Skin of body (tissue), 2 donors: ENCODE results near the gene DDX39B. TPM values are rescaled to one million over a fixed set of nuclear protein-coding genes. Genes with fewer than 3 reads are reported as not detected.
"Not testable (repeated sequence)": the region's sequence is repeated elsewhere in the genome, so short reads cannot be mapped to it uniquely, and the experiment has no call there.

ENCODE experiments used
- DNase-seq: peaks from one replicate; lab custom pipeline; 2025; lab: John Stamatoyannopoulos, UW
- total RNA-seq: library from RNA; depleted of rRNA; stranded (reverse); fragments of >200 nt; gene quantifications from one replicate; pipeline ENCODE4 v1.2.3, GENCODE V29; 2014

DDX39B gene
- total RNA-seq, 1 donor from 2014 or later = 267 TPM

DNA sequence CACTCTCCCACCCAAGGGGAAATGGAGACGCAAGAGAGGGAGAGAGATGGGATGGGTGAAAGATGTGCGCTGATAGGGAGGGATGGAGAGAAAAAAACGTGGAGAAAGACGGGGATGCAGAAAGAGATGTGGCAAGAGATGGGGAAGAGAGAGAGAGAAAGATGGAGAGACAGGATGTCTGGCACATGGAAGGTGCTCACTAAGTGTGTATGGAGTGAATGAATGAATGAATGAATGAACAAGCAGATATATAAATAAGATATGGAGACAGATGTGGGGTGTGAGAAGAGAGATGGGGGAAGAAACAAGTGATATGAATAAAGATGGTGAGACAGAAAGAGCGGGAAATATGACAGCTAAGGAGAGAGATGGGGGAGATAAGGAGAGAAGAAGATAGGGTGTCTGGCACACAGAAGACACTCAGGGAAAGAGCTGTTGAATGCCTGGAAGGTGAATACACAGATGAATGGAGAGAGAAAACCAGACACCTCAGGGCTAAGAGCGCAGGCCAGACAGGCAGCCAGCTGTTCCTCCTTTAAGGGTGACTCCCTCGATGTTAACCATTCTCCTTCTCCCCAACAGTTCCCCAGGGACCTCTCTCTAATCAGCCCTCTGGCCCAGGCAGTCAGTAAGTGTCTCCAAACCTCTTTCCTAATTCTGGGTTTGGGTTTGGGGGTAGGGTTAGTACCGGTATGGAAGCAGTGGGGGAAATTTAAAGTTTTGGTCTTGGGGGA lies 34.3 kb upstream of the DDX39B start:
- DNase-seq = no peak

DNA sequence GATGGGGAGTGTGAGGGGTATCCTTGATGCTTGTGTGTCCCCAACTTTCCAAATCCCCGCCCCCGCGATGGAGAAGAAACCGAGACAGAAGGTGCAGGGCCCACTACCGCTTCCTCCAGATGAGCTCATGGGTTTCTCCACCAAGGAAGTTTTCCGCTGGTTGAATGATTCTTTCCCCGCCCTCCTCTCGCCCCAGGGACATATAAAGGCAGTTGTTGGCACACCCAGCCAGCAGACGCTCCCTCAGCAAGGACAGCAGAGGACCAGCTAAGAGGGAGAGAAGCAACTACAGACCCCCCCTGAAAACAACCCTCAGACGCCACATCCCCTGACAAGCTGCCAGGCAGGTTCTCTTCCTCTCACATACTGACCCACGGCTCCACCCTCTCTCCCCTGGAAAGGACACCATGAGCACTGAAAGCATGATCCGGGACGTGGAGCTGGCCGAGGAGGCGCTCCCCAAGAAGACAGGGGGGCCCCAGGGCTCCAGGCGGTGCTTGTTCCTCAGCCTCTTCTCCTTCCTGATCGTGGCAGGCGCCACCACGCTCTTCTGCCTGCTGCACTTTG lies 33.6 kb upstream of the DDX39B start, which contains the start of gene TNF:
Gene TNF (plus strand): TSS at position 231 of the 567 bp plus-strand sequence. CDS start 177 bp downstream, at position 408.
- peak; percentile 13 for DNase-seq

DNA sequence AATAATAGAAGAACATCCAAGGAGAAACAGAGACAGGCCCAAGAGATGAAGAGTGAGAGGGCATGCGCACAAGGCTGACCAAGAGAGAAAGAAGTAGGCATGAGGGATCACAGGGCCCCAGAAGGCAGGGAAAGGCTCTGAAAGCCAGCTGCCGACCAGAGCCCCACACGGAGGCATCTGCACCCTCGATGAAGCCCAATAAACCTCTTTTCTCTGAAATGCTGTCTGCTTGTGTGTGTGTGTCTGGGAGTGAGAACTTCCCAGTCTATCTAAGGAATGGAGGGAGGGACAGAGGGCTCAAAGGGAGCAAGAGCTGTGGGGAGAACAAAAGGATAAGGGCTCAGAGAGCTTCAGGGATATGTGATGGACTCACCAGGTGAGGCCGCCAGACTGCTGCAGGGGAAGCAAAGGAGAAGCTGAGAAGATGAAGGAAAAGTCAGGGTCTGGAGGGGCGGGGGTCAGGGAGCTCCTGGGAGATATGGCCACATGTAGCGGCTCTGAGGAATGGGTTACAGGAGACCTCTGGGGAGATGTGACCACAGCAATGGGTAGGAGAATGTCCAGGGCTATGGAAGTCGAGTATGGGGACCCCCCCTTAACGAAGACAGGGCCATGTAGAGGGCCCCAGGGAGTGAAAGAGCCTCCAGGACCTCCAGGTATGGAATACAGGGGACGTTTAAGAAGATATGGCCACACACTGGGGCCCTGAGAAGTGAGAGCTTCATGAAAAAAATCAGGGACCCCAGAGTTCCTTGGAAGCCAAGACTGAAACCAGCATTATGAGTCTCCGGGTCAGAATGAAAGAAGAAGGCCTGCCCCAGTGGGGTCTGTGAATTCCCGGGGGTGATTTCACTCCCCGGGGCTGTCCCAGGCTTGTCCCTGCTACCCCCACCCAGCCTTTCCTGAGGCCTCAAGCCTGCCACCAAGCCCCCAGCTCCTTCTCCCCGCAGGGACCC lies 32.6 kb upstream of the DDX39B start:
- no peak for DNase-seq

DNA sequence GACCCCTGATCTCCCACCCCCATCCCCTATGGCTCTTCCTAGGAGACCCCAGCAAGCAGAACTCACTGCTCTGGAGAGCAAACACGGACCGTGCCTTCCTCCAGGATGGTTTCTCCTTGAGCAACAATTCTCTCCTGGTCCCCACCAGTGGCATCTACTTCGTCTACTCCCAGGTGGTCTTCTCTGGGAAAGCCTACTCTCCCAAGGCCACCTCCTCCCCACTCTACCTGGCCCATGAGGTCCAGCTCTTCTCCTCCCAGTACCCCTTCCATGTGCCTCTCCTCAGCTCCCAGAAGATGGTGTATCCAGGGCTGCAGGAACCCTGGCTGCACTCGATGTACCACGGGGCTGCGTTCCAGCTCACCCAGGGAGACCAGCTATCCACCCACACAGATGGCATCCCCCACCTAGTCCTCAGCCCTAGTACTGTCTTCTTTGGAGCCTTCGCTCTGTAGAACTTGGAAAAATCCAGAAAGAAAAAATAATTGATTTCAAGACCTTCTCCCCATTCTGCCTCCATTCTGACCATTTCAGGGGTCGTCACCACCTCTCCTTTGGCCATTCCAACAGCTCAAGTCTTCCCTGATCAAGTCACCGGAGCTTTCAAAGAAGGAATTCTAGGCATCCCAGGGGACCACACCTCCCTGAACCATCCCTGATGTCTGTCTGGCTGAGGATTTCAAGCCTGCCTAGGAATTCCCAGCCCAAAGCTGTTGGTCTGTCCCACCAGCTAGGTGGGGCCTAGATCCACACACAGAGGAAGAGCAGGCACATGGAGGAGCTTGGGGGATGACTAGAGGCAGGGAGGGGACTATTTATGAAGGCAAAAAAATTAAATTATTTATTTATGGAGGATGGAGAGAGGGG lies 31.7 kb upstream of the DDX39B start:
- DNase-seq = no peak

DNA sequence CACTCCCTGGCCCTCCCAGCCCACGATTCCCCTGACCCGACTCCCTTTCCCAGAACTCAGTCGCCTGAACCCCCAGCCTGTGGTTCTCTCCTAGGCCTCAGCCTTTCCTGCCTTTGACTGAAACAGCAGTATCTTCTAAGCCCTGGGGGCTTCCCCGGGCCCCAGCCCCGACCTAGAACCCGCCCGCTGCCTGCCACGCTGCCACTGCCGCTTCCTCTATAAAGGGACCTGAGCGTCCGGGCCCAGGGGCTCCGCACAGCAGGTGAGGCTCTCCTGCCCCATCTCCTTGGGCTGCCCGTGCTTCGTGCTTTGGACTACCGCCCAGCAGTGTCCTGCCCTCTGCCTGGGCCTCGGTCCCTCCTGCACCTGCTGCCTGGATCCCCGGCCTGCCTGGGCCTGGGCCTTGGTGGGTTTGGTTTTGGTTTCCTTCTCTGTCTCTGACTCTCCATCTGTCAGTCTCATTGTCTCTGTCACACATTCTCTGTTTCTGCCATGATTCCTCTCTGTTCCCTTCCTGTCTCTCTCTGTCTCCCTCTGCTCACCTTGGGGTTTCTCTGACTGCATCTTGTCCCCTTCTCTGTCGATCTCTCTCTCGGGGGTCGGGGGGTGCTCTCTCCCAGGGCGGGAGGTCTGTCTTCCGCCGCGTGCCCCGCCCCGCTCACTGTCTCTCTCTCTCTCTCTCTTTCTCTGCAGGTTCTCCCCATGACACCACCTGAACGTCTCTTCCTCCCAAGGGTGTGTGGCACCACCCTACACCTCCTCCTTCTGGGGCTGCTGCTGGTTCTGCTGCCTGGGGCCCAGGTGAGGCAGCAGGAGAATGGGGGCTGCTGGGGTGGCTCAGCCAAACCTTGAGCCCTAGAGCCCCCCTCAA lies 30.5 kb upstream of the DDX39B start, which contains the start of gene LTA:
Gene LTA (plus strand): TSS at position 249 of the 871 bp plus-strand sequence. CDS start 454 bp downstream, at position 703.
- DNase-seq = no peak

DNA sequence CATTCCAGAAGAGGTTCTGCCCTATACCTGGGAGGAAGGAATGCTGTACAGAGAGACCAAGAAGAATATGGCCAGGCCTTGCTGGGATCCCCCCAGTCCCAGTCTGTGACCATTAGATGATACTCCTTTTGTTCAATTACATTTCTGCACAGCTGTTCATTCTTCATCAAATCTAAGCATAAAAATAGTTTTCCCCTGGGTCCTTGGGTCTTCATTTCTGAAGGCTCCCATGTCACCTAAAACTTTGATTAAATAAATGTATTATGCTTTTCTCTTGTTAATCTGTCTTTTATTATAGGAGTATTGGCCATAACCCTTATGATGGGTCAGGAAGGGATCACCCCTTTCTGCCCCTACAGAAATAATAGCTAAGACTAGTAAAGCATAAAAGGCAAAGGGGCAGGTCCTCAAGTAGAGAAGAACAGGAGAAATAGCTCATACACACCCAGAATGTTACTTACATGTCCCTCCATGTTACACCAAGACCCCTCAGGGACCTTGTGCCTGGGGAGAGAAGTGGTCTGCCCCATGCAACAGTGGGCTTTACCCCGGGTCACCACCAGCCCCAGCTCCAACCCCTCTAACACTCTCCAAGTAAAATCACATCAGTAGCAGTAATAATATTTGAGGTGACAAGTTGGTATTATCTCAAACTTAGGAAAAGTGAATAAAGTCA lies 28.2 kb upstream of the DDX39B start:
- DNase-seq = no peak

DNA sequence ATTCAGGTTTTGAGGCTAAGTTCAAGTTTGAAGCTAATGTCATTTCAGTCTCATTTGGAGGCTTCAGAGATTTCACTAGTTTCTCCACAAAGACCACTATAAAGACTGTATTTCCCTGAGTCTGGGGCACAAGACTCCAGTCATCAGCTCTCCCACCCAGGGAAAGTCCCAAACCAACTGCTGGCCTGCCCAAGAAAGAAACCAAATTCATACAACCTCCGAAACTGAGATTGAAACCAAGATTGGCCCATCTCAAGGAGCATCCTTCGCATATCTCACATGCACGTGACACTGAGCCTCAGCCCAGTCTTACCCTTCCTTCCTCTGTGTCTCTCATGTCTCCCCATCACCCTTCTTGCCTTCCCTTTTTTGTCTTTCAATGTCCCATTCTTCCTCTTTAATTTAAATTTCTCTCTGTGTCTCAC lies 26.7 kb upstream of the DDX39B start:
- DNase-seq = no peak

DNA sequence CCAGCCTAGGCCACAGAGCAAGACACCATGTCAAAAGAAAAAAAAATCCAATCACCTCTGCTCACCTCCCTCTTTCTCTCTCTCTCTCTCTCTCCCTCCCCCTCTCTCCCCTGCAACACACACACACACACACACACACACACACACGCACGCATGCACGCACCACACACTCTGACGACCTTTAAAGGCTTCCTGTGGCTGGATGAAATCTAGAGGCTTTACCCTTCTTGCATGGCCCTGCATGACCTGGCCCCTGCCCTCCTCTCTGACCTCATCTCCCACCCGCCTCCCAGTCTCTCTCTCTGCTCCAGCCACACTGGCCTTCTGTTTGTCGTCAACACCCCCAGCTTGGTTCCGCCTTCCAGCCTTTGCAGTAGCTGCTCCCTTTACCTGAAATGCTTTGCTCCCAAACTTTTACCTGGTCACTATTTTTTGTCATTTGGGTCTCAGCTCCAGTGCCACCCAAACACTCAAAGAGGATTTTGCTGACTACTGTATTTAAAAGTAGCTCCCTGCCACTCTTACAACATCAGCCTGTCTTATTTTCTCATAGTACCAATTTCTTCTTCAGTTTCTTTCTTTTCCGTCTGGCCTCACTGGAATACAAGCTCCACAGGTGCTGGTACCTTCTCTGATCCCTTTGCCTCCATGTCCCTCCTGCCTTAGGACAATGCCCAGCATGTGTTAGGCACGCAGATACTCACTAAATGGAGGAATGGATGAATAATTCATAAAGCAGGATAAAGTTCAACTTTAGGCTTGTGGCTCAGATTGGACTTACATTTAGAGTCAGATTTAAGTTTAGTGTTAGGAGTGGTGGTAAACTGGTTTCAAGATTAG lies 25.9 kb upstream of the DDX39B start:
- DNase-seq = no peak

DNA sequence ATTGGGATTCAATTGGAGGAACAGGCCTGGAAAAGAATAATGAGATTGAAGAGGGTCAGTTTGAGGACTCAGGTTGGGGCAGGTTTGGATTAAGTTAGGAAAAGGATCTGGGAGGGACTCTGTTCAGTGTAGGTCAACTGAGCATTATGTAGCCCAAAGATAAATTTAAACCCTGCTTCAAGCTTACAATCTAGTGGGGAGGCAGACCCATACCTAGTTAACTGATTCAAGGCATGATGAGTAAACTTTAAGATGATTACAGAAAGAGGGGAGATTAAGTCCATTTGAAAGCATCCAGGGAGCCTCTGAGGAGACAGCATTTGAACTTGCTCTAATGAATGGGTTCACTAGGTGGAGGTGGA lies 18.9 kb upstream of the DDX39B start:
- no peak for DNase-seq

DNA sequence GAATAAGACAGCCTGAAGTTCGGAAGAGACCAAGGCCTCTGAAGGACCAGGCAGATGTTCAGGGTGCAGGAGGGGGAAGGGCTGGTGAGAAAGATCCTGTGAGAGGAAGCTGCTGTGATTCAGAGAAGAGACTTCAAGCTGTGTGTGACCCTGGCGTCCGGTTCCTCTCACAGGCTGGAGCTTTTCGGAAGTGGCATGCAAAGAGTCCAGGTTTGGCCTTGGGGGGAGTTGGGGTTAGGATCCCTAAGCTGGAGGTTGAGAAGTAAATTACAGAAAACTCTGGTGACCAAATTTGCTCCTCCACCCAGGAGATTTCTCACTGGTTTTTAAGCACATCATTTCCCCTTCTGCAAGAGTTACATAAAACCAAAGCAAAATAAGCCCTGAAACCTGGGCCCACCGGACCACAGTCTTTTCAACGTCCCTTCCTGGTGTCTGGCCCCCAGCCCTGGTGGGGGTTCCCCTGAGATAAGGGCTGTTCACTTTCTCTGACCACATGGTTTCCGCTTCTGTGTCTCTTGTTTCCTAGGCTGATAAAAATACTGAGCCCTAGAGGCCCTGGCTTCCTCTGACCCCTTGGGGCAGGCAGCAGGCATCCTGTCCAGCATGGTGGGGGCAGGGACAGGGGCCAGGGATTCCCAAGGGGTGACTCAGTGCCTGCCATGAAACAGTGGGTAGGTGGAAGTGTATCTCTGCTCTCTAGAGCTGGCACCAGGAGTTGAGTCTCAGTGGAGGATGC lies 18.3 kb upstream of the DDX39B start:
- peak; percentile 33 for DNase-seq

DNA sequence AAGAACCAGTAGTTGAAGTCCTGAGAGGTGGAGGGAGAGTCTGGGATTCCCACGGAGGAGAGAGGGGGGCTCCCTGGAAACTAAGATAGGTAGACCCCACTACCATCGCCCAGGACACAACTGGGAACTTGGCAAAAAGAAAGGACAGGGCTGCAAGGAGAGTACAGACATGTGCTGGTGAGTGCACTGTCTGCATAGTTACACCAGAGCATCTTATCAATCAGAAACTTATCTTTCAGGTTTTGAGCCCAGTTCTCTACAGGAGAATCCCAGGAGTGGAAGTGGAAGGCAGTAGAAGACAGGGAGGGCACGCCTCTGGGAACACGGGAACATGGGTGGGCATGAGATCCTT lies 17.8 kb upstream of the DDX39B start:
- no peak for DNase-seq

DNA sequence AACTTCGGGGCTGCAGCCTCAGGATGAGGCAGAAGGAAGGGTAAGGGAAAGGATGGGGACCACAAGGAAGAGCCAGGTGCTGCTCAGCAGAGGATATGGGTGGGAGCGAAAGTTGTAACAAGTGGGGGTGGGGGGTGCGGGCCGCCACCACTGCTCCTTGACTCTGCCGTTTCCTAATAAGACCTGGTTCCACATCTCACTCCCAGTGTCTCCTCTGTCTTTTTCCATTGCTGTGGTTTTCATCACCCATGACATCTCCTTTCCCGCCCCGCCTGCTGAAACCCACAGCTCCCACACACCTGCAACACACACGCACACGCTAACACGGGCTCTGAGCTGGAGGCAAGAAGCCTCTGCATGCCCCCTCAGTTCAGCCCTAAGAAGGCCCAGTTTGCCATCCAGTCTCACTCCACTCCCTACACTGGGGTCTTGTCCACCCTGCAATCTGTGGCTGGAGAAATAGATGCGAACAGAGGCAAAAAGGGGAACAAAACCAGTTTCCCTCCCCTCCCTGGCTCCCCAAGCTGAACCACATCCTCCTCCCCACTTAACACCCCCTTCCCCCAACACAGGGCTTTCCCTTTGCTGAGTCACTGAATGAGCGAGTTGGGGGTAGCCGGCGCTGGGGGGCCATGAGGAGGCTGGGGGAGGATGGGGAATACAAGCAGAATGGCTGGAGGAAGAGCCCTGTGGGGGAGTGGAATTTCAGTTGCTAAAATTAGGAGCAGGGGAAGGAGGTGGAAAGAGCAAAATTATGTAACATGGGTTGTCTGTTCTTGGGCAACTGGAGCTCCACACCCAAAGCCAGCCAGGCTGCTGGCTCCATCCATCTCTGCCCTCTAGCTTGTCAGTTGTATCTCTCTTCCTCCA lies 17.1 kb upstream of the DDX39B start:
- DNase-seq = no peak

DNA sequence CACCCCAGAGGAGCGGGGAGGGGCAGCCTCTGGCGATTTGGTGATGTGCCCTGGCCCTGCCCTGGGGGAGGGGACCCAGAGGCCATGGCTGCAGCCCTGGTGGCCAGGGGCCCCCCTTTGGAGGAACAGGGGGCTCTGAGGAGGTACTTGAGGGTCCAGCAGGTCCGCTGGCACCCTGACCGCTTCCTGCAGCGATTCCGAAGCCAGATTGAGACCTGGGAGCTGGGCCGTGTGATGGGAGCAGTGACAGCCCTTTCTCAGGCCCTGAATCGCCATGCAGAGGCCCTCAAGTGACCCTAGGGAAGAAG lies 16.5 kb upstream of the DDX39B start:
- no peak for DNase-seq

DNA sequence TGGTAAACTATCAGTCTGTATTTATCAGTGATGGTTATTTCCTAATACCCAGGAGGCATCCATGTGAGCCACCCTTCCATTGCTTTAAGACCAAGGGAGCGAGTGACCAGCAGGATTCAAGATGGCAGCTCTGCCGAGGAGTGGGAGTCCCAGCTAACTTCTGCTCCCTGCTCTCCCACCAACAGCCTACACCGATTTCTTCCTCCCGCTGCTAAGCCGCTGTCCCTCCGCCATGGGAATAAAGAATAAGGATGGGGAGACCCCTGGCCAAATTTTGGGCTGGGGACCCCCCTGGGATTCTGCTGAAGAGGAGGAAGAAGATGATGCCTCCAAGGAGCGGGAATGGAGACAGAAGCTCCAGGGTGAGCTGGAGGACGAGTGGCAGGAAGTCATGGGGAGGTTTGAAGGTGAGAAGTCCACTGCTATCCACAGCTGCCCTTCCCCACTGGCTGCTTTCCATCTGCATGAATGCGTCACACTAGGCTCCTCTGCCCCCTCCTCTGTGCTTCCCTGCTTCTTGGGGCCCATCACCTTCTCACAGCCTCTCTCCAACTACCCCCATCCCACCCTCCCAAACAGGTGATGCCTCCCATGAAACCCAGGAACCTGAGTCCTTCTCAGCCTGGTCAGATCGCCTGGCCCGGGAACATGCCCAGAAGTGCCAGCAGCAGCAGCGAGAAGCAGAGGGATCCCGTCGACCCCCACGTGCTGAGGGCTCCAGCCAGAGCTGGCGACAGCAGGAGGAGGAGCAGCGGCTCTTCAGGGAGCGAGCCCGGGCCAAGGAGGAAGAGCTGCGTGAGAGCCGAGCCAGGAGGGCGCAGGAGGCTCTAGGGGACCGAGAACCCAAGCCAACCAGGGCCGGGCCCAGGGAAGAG lies 15.9 kb upstream of the DDX39B start:
- no peak for DNase-seq

DNA sequence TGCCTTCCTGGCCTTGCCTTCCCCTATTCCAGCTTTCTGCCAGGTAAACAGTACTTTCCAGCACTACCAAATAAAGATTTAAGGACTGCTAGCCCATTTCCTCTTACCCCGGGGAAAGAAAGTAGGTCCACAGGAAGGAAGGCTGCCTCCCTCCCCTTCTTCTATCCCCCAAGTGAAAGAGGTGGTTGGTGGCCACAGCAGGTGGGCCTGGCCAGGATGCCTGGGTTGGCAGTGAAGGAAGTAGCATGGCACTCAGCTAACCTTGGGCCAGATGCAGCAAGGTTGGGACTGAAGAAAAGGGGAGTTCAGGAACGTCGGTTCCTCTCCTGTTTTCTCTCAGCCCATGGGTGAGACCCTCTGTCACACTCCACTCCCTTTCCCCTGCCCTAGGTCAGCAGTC lies 14.5 kb upstream of the DDX39B start:
- DNase-seq = no peak

DNA sequence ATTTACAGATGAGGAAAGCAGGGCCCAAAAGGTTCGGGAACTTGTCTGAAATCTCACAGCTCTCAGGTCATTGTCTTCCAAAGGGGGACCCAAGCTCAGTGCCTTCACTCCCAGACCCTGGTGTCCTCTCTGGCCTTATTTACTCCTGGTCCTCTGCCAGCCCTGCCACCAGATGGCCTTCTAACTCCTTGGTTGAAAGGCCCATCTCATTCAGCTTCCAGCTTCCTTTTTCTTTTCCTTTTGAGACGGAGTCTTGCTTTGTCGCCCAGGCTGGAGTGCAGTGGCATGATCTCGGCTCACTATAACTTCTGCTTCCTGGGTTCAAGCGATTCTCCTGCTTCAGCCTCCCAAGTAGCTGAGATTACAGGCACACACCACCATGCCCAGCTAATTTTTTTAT lies 9.6 kb upstream of the DDX39B start:
- DNase-seq = not testable (repeated sequence)
